GM23338 (cell line): ENCODE data around the gene COL4A6. TPM values are rescaled to one million over a fixed set of nuclear protein-coding genes. Genes with fewer than 3 reads are reported as not detected.

Source experiments
- ATAC-seq: fragments of 200-7000 bp; cut with Tn5 transposase; 3 replicates; pipeline ENCODE4 v1.9.1; 2020
- DNase-seq: peaks from one replicate; pipeline ENCODE4 v3.0.0-alpha.2; 2015; ENCODE audit warnings: low spot score
- H2AFZ ChIP-seq: fragments of 200-600 bp; sonication (generic); 2 replicates; pipeline ENCODE4 v1.8.0; 2016; ENCODE audit warnings: antibody characterized with exemption, mild to moderate bottlenecking, moderate library complexity
- H3F3A ChIP-seq: fragments of 200-600 bp; sonication (generic); replicated peaks from 2 replicates; pipeline ENCODE4 v1.8.0; 2017; ENCODE audit warnings: antibody characterized with exemption, mixed run types, low read depth
- H3K27ac ChIP-seq: fragments of 200-600 bp; sonication (generic); 2 replicates; pipeline ENCODE4 v1.6.1; 2016; ENCODE audit warnings: low read depth
- H3K27me3 ChIP-seq: fragments of 200-600 bp; sonication (generic); 2 replicates; pipeline ENCODE4 v1.8.0; 2016; ENCODE audit warnings: mild to moderate bottlenecking, mixed run types, moderate library complexity; ENCODE audit not compliant: insufficient read depth
- H3K36me3 ChIP-seq: fragments of 200-600 bp; sonication (generic); 2 replicates; pipeline ENCODE4 v1.8.0; 2016; ENCODE audit warnings: mild to moderate bottlenecking; ENCODE audit not compliant: insufficient read depth
- H3K4me1 ChIP-seq: fragments of 200-600 bp; sonication (generic); 2 replicates; pipeline ENCODE4 v1.8.0; 2016; ENCODE audit warnings: mild to moderate bottlenecking, moderate library complexity; ENCODE audit not compliant: insufficient read depth
- H3K4me2 ChIP-seq: fragments of 200-600 bp; sonication (generic); 2 replicates; pipeline ENCODE4 v1.7.1; 2017; ENCODE audit warnings: mixed run types
- H3K4me3 ChIP-seq: fragments of 200-600 bp; sonication (generic); 2 replicates; pipeline ENCODE4 v1.6.1; 2016; ENCODE audit warnings: mixed run types
- H3K79me2 ChIP-seq: fragments of 200-600 bp; sonication (generic); replicated peaks from 2 replicates; pipeline ENCODE4 v1.8.0; 2017; ENCODE audit warnings: mild to moderate bottlenecking; ENCODE audit not compliant: insufficient read depth
- H3K9me2 ChIP-seq: fragments of 200-600 bp; sonication (generic); 2 replicates; pipeline ENCODE4 v1.8.0; 2017; ENCODE audit not compliant: insufficient read depth
- H4K20me1 ChIP-seq: fragments of 200-600 bp; sonication (generic); replicated peaks from 2 replicates; pipeline ENCODE4 v1.8.0; 2017; ENCODE audit warnings: mild to moderate bottlenecking; ENCODE audit not compliant: insufficient read depth
- H3K27ac Mint-ChIP-seq: 2 replicates; pipeline ENCODE4 v1.8.0; 2020; ENCODE audit warnings: inconsistent platforms, mild to moderate bottlenecking, moderate library complexity, mixed read lengths
- H3K27me3 Mint-ChIP-seq: 3 replicates; pipeline ENCODE4 v1.8.0; 2022; ENCODE audit warnings: low read depth, mild to moderate bottlenecking, moderate library complexity, mixed read lengths, inconsistent platforms; ENCODE audit not compliant: insufficient read depth, poor library complexity
- H3K36me3 Mint-ChIP-seq: 3 replicates; pipeline ENCODE4 v1.8.0; 2021; ENCODE audit warnings: low read depth, mild to moderate bottlenecking, inconsistent platforms, moderate library complexity, mixed read lengths
- H3K4me1 Mint-ChIP-seq: 3 replicates; pipeline ENCODE4 v1.8.0; 2020; ENCODE audit warnings: mild to moderate bottlenecking, inconsistent platforms, mixed read lengths
- H3K4me3 Mint-ChIP-seq: 3 replicates; pipeline ENCODE4 v1.8.0; 2021; ENCODE audit warnings: moderate library complexity, mild to moderate bottlenecking, inconsistent platforms, mixed read lengths
- H3K9me3 Mint-ChIP-seq: 3 replicates; pipeline ENCODE4 v1.8.0; 2020; ENCODE audit warnings: moderate library complexity, mild to moderate bottlenecking, inconsistent platforms, mixed read lengths
- CREB1 ChIP-seq: fragments of 250-450 bp; sonication (Bioruptor Pico); IDR thresholded peaks from 2 replicates; pipeline ENCODE4 v1.5.0; 2020; ENCODE audit warnings: low read depth, mild to moderate bottlenecking, moderate library complexity
- EZH2 ChIP-seq: fragments of 200-600 bp; sonication (generic); IDR thresholded peaks from one replicate; pipeline ENCODE4 v1.8.0; 2017; ENCODE audit warnings: antibody characterized with exemption, mild to moderate bottlenecking, low read depth; ENCODE audit not compliant: unreplicated experiment
- EZH2phosphoT487 ChIP-seq: fragments of 200-600 bp; sonication (generic); IDR thresholded peaks from one replicate; pipeline ENCODE4 v1.8.1; 2018; ENCODE audit warnings: antibody characterized with exemption; ENCODE audit not compliant: unreplicated experiment
- NANOG ChIP-seq: IDR thresholded peaks from 2 replicates; pipeline ENCODE4 v1.6.1; 2016; ENCODE audit warnings: antibody characterized with exemption, borderline replicate concordance
- REST ChIP-seq: IDR thresholded peaks from one replicate; pipeline ENCODE4 v1.6.1; 2018; ENCODE audit warnings: antibody characterized with exemption; ENCODE audit not compliant: unreplicated experiment
- STAT1 ChIP-seq: IDR thresholded peaks from one replicate; pipeline ENCODE4 v1.6.1; 2016; ENCODE audit warnings: antibody characterized with exemption; ENCODE audit not compliant: unreplicated experiment
- ZNF114 ChIP-seq: fragments of 250-450 bp; sonication (Bioruptor Pico); IDR thresholded peaks from 2 replicates; pipeline ENCODE4 v1.5.0; 2020; ENCODE audit warnings: mild to moderate bottlenecking, moderate library complexity
- ZNF331 ChIP-seq: fragments of 250-450 bp; sonication (Bioruptor Pico); IDR thresholded peaks from 2 replicates; pipeline ENCODE4 v1.5.0; 2020; ENCODE audit warnings: low read depth, mild to moderate bottlenecking, moderate library complexity
- ZNF462 ChIP-seq: fragments of 250-450 bp; sonication (Bioruptor Pico); IDR thresholded peaks from 2 replicates; pipeline ENCODE4 v1.5.0; 2020; ENCODE audit warnings: mild to moderate bottlenecking, moderate library complexity
- polyA plus RNA-seq: library from polyadenylated mRNA; unstranded; fragments of >200 nt; fragmentation: Nextera tagmentation; extraction: Ambion mirVana; gene quantifications from 2 replicates; pipeline ENCODE4 v1.2.1, GENCODE V29; 2016
- total RNA-seq: library from RNA; depleted of rRNA; stranded (reverse); fragments of >200 nt; shearing (Covaris generic); gene quantifications from 2 replicates; pipeline ENCODE4 v1.2.3, GENCODE V29; 2014

Gene COL4A6
- total and polyA plus RNA-seq, 2 experiments from 2014 or later, result 4.1 to 15.2 TPM

GRCh38 chrX:108171671-108172070 is 266.6 kb downstream of the COL4A6 start:
- TF ChIP-seq EZH2phosphoT487, result no peak
- TF ChIP-seq REST, result no peak
- no peak for TF ChIP-seq EZH2
- no peak for TF ChIP-seq CREB1 (CRISPR knock-in tag)
- no peak for TF ChIP-seq ZNF114 (CRISPR knock-in tag)
- no peak for TF ChIP-seq ZNF331
- TF ChIP-seq STAT1, result no peak
- no peak for TF ChIP-seq ZNF462 (CRISPR knock-in tag)
- no peak for TF ChIP-seq NANOG
- Histone ChIP-seq H3K4me2 (no peak overlapping the region), H3K27me3 (no peaks in the 10 kb centered on the region), H2AFZ (no peak overlapping the region), H3K27ac (no peak overlapping the region), H3K4me3 (no peak overlapping the region), H3F3A (no peaks in the 10 kb centered on the region), H3K79me2 (no peaks in the 10 kb centered on the region), H3K4me1 (no peaks in the 10 kb centered on the region), H3K36me3 (no peaks in the 10 kb centered on the region), H3K9me2 (no peaks in the 10 kb centered on the region), H4K20me1 (no peaks in the 10 kb centered on the region)
- ATAC-seq (no peak), DNase-seq (no peak)
- peaks cover 3% of the 10 kb centered on the region; the same call in 1 of the 3 replicates for H3K36me3 Mint-ChIP-seq
- no peak overlapping the region for H3K27ac Mint-ChIP-seq
- no peaks in the 10 kb centered on the region for H3K9me3 Mint-ChIP-seq
- H3K4me3 Mint-ChIP-seq, result no peak overlapping the region
- no peaks in the 10 kb centered on the region for H3K4me1 Mint-ChIP-seq
- H3K27me3 Mint-ChIP-seq, result no peaks in the 10 kb centered on the region
